ENCODE data around the gene PDE2A.

- TF ChIP-seq CTCF (IDR thresholded peaks at IDR 0.05; ENCODE audit: low read depth, low read length), result no peak
- no peak for TF ChIP-seq EZH2phosphoT487 (IDR thresholded peaks at IDR 0.05; ENCODE audit: low read depth)
Observed at GRCh38 chr11:72702577-72703241, 28.5 kb upstream of the PDE2A start.
